NCI-H146 treated with DMSO at 0.1 percent for 48 hours (cell line): ENCODE data around the gene NPIPB4.
"Not testable (repeated sequence)": the region's sequence is repeated elsewhere in the genome, so short reads cannot be mapped to it uniquely, and the experiment has no call there.

Experiments used
- DNase-seq: peaks from one replicate; lab custom pipeline; 2025; ENCODE audit not compliant: unreplicated experiment; lab: John Stamatoyannopoulos, UW

NPIPB4 gene

GRCh38 chr16:21857656-21858055, at the start of gene NPIPB4:
Gene NPIPB4, minus strand, starts transcription at chr16:21857756. Its CDS starts 378 bp downstream, at chr16:21857378.
- DNase-seq = not testable (repeated sequence)

- not testable (repeated sequence) for DNase-seq
These were observed 41.4 kb upstream of the NPIPB4 start for GRCh38 chr16:21898998-21899397.

GRCh38 chr16:21881988-21882387, 24.4 kb upstream of the NPIPB4 start:
- not testable (repeated sequence) for DNase-seq

- not testable (repeated sequence) for DNase-seq
These were observed 20.4 kb downstream of the NPIPB4 start for GRCh38 chr16:21837186-21837585.

- DNase-seq = not testable (repeated sequence)
These were observed 21.2 kb downstream of the NPIPB4 start for GRCh38 chr16:21836334-21836733.

GRCh38 chr16:21835747-21836146, 21.8 kb downstream of the NPIPB4 start:
- not testable (repeated sequence) for DNase-seq

- DNase-seq = not testable (repeated sequence)
These were observed 23.3 kb downstream of the NPIPB4 start for GRCh38 chr16:21834211-21834610.

GRCh38 chr16:21829929-21830328, 27.6 kb downstream of the NPIPB4 start:
- DNase-seq = not testable (repeated sequence)

- DNase-seq = not testable (repeated sequence)
These were observed 31.4 kb downstream of the NPIPB4 start for GRCh38 chr16:21826067-21826706.

GRCh38 chr16:21825526-21825925, 32.0 kb downstream of the NPIPB4 start:
- DNase-seq = not testable (repeated sequence)

GRCh38 chr16:21823258-21823657, 34.3 kb downstream of the NPIPB4 start:
- not testable (repeated sequence) for DNase-seq

- not testable (repeated sequence) for DNase-seq
These were observed 36.6 kb downstream of the NPIPB4 start for GRCh38 chr16:21820908-21821465.

- peak; percentile 54 for DNase-seq
These were observed 37.3 kb downstream of the NPIPB4 start for GRCh38 chr16:21820028-21820907.

GRCh38 chr16:21819617-21820016, 37.9 kb downstream of the NPIPB4 start:
- DNase-seq = not testable (repeated sequence)

GRCh38 chr16:21817012-21817411, 40.5 kb downstream of the NPIPB4 start:
- DNase-seq = not testable (repeated sequence)

GRCh38 chr16:21815694-21816093, 41.9 kb downstream of the NPIPB4 start:
- DNase-seq = not testable (repeated sequence)

GRCh38 chr16:21802375-21802663, 55.2 kb downstream of the NPIPB4 start:
- DNase-seq = not testable (repeated sequence)

- peak; percentile 1 for DNase-seq
These were observed 55.8 kb downstream of the NPIPB4 start for GRCh38 chr16:21801538-21802374.

- DNase-seq = not testable (repeated sequence)
These were observed 59.0 kb downstream of the NPIPB4 start for GRCh38 chr16:21798601-21799000.

- DNase-seq = not testable (repeated sequence)
These were observed 64.2 kb downstream of the NPIPB4 start for GRCh38 chr16:21793310-21793709.

- DNase-seq = not testable (repeated sequence)
These were observed 67.0 kb downstream of the NPIPB4 start for GRCh38 chr16:21790506-21790905.
